SK-N-SH (cell line): ENCODE measurements around the gene CCDC148. TPM values are rescaled to one million over a fixed set of nuclear protein-coding genes. Genes with fewer than 3 reads are reported as not detected.

Experiments used
- CTCF ChIA-PET: fragments of 300-600, 350-600 bp; formaldehyde crosslinking; extraction: SDS; loops from one replicate; lab custom pipeline; 2021; lab: Yijun Ruan, JAX
- POLR2A ChIA-PET: fragments of 350-600 bp; sonication (Branson Sonifier 250); formaldehyde crosslinking; extraction: SDS; loops from one replicate; lab custom pipeline; 2020; ENCODE audit warnings: antibody characterized with exemption, inconsistent platforms; lab: Yijun Ruan, JAX
- DNase-seq: peaks from one replicate; pipeline ENCODE4 v3.0.0; 2012
- H2AFZ ChIP-seq: fragments of 200-600 bp; sonication (generic); 2 replicates; pipeline ENCODE4 v1.8.1; 2016; ENCODE audit warnings: antibody characterized with exemption, mild to moderate bottlenecking, low read depth
- H3F3A ChIP-seq: fragments of 200-600 bp; sonication (generic); replicated peaks from 2 replicates; pipeline ENCODE3; 2016; ENCODE audit warnings: antibody characterized with exemption, mild to moderate bottlenecking; ENCODE audit not compliant: insufficient read depth
- H3K27ac ChIP-seq, 2 experiments: fragments of 200-500 bp in 1 of 2; fragments of 200-600 bp in 1 of 2; sonication (Bioruptor generic) in 1 of 2; sonication (generic), shearing (Covaris generic) in 1 of 2; 2 replicates each; pipeline versions ENCODE4 v1.5.1 to v1.6.1; 2014 to 2016; ENCODE audit warnings: low read depth in 2 of 2, inconsistent platforms in 1 of 2, low read length in 1 of 2, mild to moderate bottlenecking in 1 of 2, mixed read lengths in 1 of 2
- H3K27me3 ChIP-seq: fragments of 200-600 bp; sonication (generic), shearing (Covaris generic); 2 replicates; pipeline ENCODE4 v1.6.1; 2016; ENCODE audit warnings: mixed run types; ENCODE audit not compliant: insufficient read depth
- H3K36me3 ChIP-seq, 2 experiments: fragments of 200-500 bp in 1 of 2; fragments of 200-600 bp in 1 of 2; sonication (Bioruptor generic) in 1 of 2; sonication (generic) in 1 of 2; replicated peaks in 1 of 2; 2 replicates each; pipeline versions ENCODE3 to v1.5.1; 2014 to 2016; ENCODE audit warnings: low read length in 1 of 2, mild to moderate bottlenecking in 1 of 2; ENCODE audit not compliant: insufficient read depth in 2 of 2, control insufficient read depth in 1 of 2
- H3K4me1 ChIP-seq, 2 experiments: fragments of 200-500 bp in 1 of 2; fragments of 200-600 bp in 1 of 2; sonication (Bioruptor generic) in 1 of 2; sonication (generic), shearing (Covaris generic) in 1 of 2; 2 replicates each; pipeline versions ENCODE4 v1.5.1 to v1.6.1; 2014 to 2016; ENCODE audit warnings: low read depth in 1 of 2, low read length in 1 of 2, mixed run types in 1 of 2; ENCODE audit not compliant: insufficient read depth in 2 of 2, control insufficient read depth in 1 of 2
- H3K4me2 ChIP-seq: fragments of 200-600 bp; sonication (generic), shearing (Covaris generic); 2 replicates; pipeline ENCODE4 v1.6.1; 2017; ENCODE audit warnings: mixed run types
- H3K4me3 ChIP-seq, 2 experiments: fragments of 200-500 bp in 1 of 2; fragments of 200-600 bp in 1 of 2; sonication (Bioruptor generic) in 1 of 2; sonication (generic), shearing (Covaris generic) in 1 of 2; 2 replicates each; pipeline versions ENCODE4 v1.5.1 to v1.8.1; 2014 to 2016; ENCODE audit warnings: low read depth in 2 of 2, inconsistent platforms in 1 of 2, low read length in 1 of 2, mild to moderate bottlenecking in 1 of 2, mixed read lengths in 1 of 2, moderate library complexity in 1 of 2
- H3K79me2 ChIP-seq: fragments of 200-600 bp; sonication (generic); 2 replicates; pipeline ENCODE4 v1.8.1; 2017; ENCODE audit warnings: mild to moderate bottlenecking; ENCODE audit not compliant: insufficient read depth
- H3K9ac ChIP-seq: fragments of 200-600 bp; sonication (generic); 2 replicates; pipeline ENCODE4 v1.6.1; 2017; ENCODE audit warnings: mixed run types
- H3K9me2 ChIP-seq: fragments of 200-600 bp; sonication (generic); 2 replicates; pipeline ENCODE4 v1.6.1; 2017; ENCODE audit warnings: mixed run types
- H3K9me3 ChIP-seq: fragments of 200-600 bp; sonication (generic); 2 replicates; pipeline ENCODE4 v1.6.1; 2017; ENCODE audit warnings: mixed run types, mild to moderate bottlenecking, moderate library complexity
- H4K20me1 ChIP-seq: fragments of 200-600 bp; sonication (generic); 2 replicates; pipeline ENCODE4 v1.6.1; 2017; ENCODE audit warnings: mild to moderate bottlenecking, mixed run types; ENCODE audit not compliant: insufficient read depth
- ELF1 ChIP-seq: IDR thresholded peaks from 2 replicates; pipeline ENCODE4 v1.4.0; 2012
- EP300 ChIP-seq, 2 experiments: IDR thresholded peaks; 2 replicates each; pipeline versions ENCODE4 v1.4.0 to v1.6.1; 2012; ENCODE audit warnings: borderline replicate concordance in 1 of 2, low read depth in 1 of 2, low read length in 1 of 2
- EZH2phosphoT487 ChIP-seq: fragments of 200-600 bp; sonication (generic); IDR thresholded peaks from 2 replicates; pipeline ENCODE4 v1.6.1; 2017; ENCODE audit warnings: low read depth, mixed run types, mild to moderate bottlenecking, antibody characterized with exemption, moderate library complexity, borderline replicate concordance
- FOSL2 ChIP-seq: IDR thresholded peaks from 2 replicates; pipeline ENCODE4 v1.4.0; 2012; ENCODE audit warnings: low read depth, mild to moderate bottlenecking, moderate library complexity, borderline replicate concordance
- FOXM1 ChIP-seq: IDR thresholded peaks from 2 replicates; pipeline ENCODE4 v1.4.0; 2012; ENCODE audit warnings: low read depth, mild to moderate bottlenecking
- GABPA ChIP-seq: IDR thresholded peaks from 2 replicates; pipeline ENCODE4 v1.4.0; 2012; ENCODE audit warnings: low read depth, mild to moderate bottlenecking
- GATA2 ChIP-seq: sonication (generic); formaldehyde crosslinking; IDR thresholded peaks from 2 replicates; pipeline ENCODE4 v1.5.0; 2020; ENCODE audit warnings: mild to moderate bottlenecking, missing genetic modification reagents
- JUND ChIP-seq: IDR thresholded peaks from 2 replicates; pipeline ENCODE4 v1.4.0; 2012
- MEF2A ChIP-seq: IDR thresholded peaks from 2 replicates; pipeline ENCODE4 v1.4.0; 2012; ENCODE audit warnings: low read depth, borderline replicate concordance
- NFIC ChIP-seq: IDR thresholded peaks from 2 replicates; pipeline ENCODE4 v1.4.0; 2012; ENCODE audit warnings: borderline replicate concordance
- NRF1 ChIP-seq: IDR thresholded peaks from 2 replicates; pipeline ENCODE4 v1.6.1; 2012; ENCODE audit warnings: low read depth, mild to moderate bottlenecking, low read length
- RCOR1 ChIP-seq: fragments of 150-350 bp; IDR thresholded peaks from 2 replicates; pipeline ENCODE4 v1.6.1; 2017; ENCODE audit warnings: antibody characterized with exemption, low read length
- RXRA ChIP-seq: IDR thresholded peaks from 2 replicates; pipeline ENCODE4 v1.4.0; 2012; ENCODE audit warnings: low read depth, mild to moderate bottlenecking, borderline replicate concordance
- TAF1 ChIP-seq: IDR thresholded peaks from 2 replicates; pipeline ENCODE4 v1.6.1; 2012; ENCODE audit warnings: low read depth, mild to moderate bottlenecking, low read length, moderate library complexity, borderline replicate concordance
- YY1 ChIP-seq: IDR thresholded peaks from 2 replicates; pipeline ENCODE4 v1.4.0; 2012; ENCODE audit warnings: low read depth, mild to moderate bottlenecking
- WGBS: methylation state at CpG from one replicate; pipeline ENCODE4 v1.1.6; 2017; ENCODE audit warnings: low lambda C conversion rate; 5-methylcytosine and 5-hydroxymethylcytosine counted together
- polyA plus RNA-seq, 3 experiments: library from polyadenylated mRNA; depleted of rRNA; stranded (reverse); fragments of >200 nt; gene quantifications; 2 replicates each; pipeline ENCODE4 v1.2.3, GENCODE V29; 2012
- TF ChIP-seq, protein P1 (sequence below): IDR thresholded peaks from 2 replicates; pipeline ENCODE4 v1.4.0; 2012; ENCODE audit warnings: low read depth
- TF ChIP-seq, protein P2 (sequence below): fragments of 150-350 bp; IDR thresholded peaks from 2 replicates; pipeline ENCODE4 v1.6.1; 2017; ENCODE audit warnings: antibody characterized with exemption, low read length, low read depth, borderline replicate concordance
- TF ChIP-seq, protein P3 (sequence below): fragments of 200-600 bp; sonication (generic); IDR thresholded peaks from 2 replicates; pipeline ENCODE4 v1.6.1; 2017; ENCODE audit warnings: antibody characterized with exemption, mild to moderate bottlenecking, moderate library complexity
- TF ChIP-seq, protein P4 (sequence below): IDR thresholded peaks from 2 replicates; pipeline ENCODE4 v1.4.0; 2012; ENCODE audit warnings: low read depth, borderline replicate concordance

The CCDC148 gene
- polyA plus RNA-seq, 1 of the 3 experiments (the other 2 are of a cell fraction) = 0.18 TPM

DNA sequence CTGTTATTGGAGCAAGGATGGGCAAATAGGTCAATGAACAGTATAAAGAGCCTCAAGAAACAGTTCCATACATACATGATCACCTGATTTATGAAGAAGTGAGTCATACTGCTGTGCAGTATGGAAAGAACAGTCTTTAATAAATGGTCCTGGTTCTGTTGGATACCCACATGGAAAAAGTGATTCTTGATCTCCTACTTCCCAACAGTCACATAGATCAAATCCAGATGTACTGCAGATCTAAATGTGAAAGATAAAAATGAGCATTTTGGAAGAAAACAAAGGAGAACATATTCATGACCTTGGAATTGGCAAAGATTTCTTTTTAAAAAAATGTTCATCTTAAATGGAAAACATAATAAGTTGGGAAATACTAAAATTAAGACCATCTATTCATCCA is 75.8 kb downstream of the CCDC148 start:
- POLR2A ChIA-PET = no interaction called here

DNA sequence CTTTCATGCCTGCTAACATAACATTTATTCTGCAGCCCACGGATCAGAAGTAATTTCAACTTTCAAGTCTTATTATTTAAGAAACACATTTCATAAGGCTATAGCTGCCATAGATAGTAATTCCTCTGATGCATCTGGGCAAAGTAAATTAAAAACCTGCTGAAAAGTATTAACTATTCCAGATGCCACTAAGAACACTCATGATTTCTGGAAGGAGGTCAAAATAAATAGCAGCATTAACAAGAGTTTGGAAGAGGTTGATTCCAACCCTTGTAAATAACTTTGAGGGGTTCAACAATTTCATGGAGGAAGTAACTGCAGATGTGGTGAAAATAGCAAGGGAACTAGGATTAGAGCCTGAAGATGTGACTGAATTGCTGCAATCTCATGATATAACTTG is 77.6 kb downstream of the CCDC148 start:
- no peaks in the 10 kb centered on the region for H3K9me3 ChIP-seq
- H3K27me3 ChIP-seq = no peaks in the 10 kb centered on the region
- no peaks in the 10 kb centered on the region for H3K4me1 ChIP-seq
- DNase-seq = no peak
- no peak for TF ChIP-seq GABPA
- TF ChIP-seq YY1 = no peak
- TF ChIP-seq GATA2 (CRISPR knock-in tag) = no peak
- no peak for TF ChIP-seq RXRA
- TF ChIP-seq EP300 (IDR thresholded peaks at IDR 0.05; ENCODE audit: borderline replicate concordance in 1 of 2, low read depth in 1 of 2, low read length in 1 of 2) = no peak
- TF ChIP-seq, protein P1, sequence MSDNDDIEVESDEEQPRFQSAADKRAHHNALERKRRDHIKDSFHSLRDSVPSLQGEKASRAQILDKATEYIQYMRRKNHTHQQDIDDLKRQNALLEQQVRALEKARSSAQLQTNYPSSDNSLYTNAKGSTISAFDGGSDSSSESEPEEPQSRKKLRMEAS = no peak
- TF ChIP-seq RCOR1 = no peak
- TF ChIP-seq, protein P2, sequence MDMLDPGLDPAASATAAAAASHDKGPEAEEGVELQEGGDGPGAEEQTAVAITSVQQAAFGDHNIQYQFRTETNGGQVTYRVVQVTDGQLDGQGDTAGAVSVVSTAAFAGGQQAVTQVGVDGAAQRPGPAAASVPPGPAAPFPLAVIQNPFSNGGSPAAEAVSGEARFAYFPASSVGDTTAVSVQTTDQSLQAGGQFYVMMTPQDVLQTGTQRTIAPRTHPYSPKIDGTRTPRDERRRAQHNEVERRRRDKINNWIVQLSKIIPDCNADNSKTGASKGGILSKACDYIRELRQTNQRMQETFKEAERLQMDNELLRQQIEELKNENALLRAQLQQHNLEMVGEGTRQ = no peak
- TF ChIP-seq FOSL2 = no peak
- H4K20me1 ChIP-seq = no peaks in the 10 kb centered on the region
- H3K79me2 ChIP-seq = no peaks in the 10 kb centered on the region
- H3F3A ChIP-seq = no peaks in the 10 kb centered on the region
- no peaks in the 10 kb centered on the region for H3K9me2 ChIP-seq
- 45% methylated on average over 1 of the region's 1 CpG for WGBS
- H3K27ac ChIP-seq = no peak overlapping the region
- POLR2A ChIA-PET = no interaction called here
- H3K4me2 ChIP-seq = no peak overlapping the region
- no peak overlapping the region for H3K4me3 ChIP-seq
- H2AFZ ChIP-seq = no peak overlapping the region
- no peaks in the 10 kb centered on the region for H3K36me3 ChIP-seq
- H3K9ac ChIP-seq = no peak overlapping the region
- CTCF ChIA-PET = interaction anchor here (0.6 to 1.1 kb wide), 2 partner anchors 79 to 95 kb away, joined by 3 read pairs; no protein-coding TSS in a partner anchor

More for the DNA sequence above, 75.8 kb downstream of the CCDC148 start:
- Histone ChIP-seq H3K27ac (no peak overlapping the region), H3K79me2 (no peaks in the 10 kb centered on the region), H3K9me2 (no peaks in the 10 kb centered on the region), H3K36me3 (no peaks in the 10 kb centered on the region), H3K4me1 (no peaks in the 10 kb centered on the region), H3K4me3 (no peak overlapping the region), H3K27me3 (no peaks in the 10 kb centered on the region), H3F3A (no peaks in the 10 kb centered on the region), H3K9me3 (no peaks in the 10 kb centered on the region), H2AFZ (no peak overlapping the region), H3K9ac (no peak overlapping the region), H3K4me2 (no peak overlapping the region), H4K20me1 (no peaks in the 10 kb centered on the region)
- CTCF ChIA-PET = interaction anchor here (0.7 kb wide), 1 partner anchor 365 kb away, joined by 3 read pairs; no protein-coding TSS in a partner anchor
- DNase-seq = no peak
- TF ChIP-seq TAF1 (no peak), JUND (no peak), YY1 (no peak), FOXM1 (no peak), NRF1 (no peak), NFIC (no peak), GATA2 (CRISPR knock-in tag) (no peak), EZH2phosphoT487 (no peak), MEF2A (no peak), ELF1 (no peak)
- TF ChIP-seq, protein P3, sequence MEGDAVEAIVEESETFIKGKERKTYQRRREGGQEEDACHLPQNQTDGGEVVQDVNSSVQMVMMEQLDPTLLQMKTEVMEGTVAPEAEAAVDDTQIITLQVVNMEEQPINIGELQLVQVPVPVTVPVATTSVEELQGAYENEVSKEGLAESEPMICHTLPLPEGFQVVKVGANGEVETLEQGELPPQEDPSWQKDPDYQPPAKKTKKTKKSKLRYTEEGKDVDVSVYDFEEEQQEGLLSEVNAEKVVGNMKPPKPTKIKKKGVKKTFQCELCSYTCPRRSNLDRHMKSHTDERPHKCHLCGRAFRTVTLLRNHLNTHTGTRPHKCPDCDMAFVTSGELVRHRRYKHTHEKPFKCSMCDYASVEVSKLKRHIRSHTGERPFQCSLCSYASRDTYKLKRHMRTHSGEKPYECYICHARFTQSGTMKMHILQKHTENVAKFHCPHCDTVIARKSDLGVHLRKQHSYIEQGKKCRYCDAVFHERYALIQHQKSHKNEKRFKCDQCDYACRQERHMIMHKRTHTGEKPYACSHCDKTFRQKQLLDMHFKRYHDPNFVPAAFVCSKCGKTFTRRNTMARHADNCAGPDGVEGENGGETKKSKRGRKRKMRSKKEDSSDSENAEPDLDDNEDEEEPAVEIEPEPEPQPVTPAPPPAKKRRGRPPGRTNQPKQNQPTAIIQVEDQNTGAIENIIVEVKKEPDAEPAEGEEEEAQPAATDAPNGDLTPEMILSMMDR = no peak
- TF ChIP-seq, protein P4, sequence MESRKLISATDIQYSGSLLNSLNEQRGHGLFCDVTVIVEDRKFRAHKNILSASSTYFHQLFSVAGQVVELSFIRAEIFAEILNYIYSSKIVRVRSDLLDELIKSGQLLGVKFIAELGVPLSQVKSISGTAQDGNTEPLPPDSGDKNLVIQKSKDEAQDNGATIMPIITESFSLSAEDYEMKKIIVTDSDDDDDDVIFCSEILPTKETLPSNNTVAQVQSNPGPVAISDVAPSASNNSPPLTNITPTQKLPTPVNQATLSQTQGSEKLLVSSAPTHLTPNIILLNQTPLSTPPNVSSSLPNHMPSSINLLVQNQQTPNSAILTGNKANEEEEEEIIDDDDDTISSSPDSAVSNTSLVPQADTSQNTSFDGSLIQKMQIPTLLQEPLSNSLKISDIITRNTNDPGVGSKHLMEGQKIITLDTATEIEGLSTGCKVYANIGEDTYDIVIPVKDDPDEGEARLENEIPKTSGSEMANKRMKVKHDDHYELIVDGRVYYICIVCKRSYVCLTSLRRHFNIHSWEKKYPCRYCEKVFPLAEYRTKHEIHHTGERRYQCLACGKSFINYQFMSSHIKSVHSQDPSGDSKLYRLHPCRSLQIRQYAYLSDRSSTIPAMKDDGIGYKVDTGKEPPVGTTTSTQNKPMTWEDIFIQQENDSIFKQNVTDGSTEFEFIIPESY = no peak
